Measurements from ENCODE around the gene VTI1A. TPM values are rescaled to one million over a fixed set of nuclear protein-coding genes. Genes with fewer than 3 reads are reported as not detected.

The VTI1A gene
- total RNA-seq, 4 donors from 2014 or later: 21.5 to 50.6 (median 37.5) TPM

GRCh38 chr10:112447620-112447928 is 559 bp downstream of the VTI1A start:
- no peaks in the 10 kb centered on the region for H3K27me3 ChIP-seq
- TF ChIP-seq POLR2A (IDR thresholded peaks at IDR 0.05) (no peak), CTCF (IDR thresholded peaks at IDR 0.05) (no peak)
- no peaks in the 10 kb centered on the region for H3K4me1 ChIP-seq
- H3K4me3 ChIP-seq: peak overlapping the region; percentile 55 to 99
- H3K36me3 ChIP-seq: no peaks in the 10 kb centered on the region
- no peak for DNase-seq
- peak overlapping the region; percentile 90 for H3K27ac ChIP-seq
- H3K9me3 ChIP-seq: no peaks in the 10 kb centered on the region
- intact Hi-C loops (cut with DNase I; ENCODE audit: low total_unique reads): no loop called here

GRCh38 chr10:112448888-112449287 is 1.9 kb downstream of the VTI1A start:
- Histone ChIP-seq H3K4me1 (no peaks in the 10 kb centered on the region), H3K27me3 (no peaks in the 10 kb centered on the region), H3K27ac (no peak overlapping the region), H3K9me3 (no peaks in the 10 kb centered on the region), H3K4me3 (no peak overlapping the region), H3K36me3 (no peaks in the 10 kb centered on the region)
- no peak for DNase-seq
- intact Hi-C loops (cut with DNase I; ENCODE audit: low total_unique reads): no loop called here
- TF ChIP-seq POLR2A (IDR thresholded peaks at IDR 0.05) (no peak), CTCF (IDR thresholded peaks at IDR 0.05) (no peak)

GRCh38 chr10:112454910-112455779 is 8.1 kb downstream of the VTI1A start:
- no peak overlapping the region for H3K27ac ChIP-seq
- DNase-seq: no peak
- H3K27me3 ChIP-seq: no peaks in the 10 kb centered on the region
- intact Hi-C loops (cut with DNase I; ENCODE audit: low total_unique reads): no loop called here
- H3K4me1 ChIP-seq: no peaks in the 10 kb centered on the region
- H3K9me3 ChIP-seq: no peaks in the 10 kb centered on the region
- TF ChIP-seq CTCF (IDR thresholded peaks at IDR 0.05) (no peak), POLR2A (IDR thresholded peaks at IDR 0.05) (no peak)
- H3K36me3 ChIP-seq: no peaks in the 10 kb centered on the region
- no peak overlapping the region for H3K4me3 ChIP-seq

GRCh38 chr10:112456533-112456932 is 9.5 kb downstream of the VTI1A start:
- intact Hi-C loops (cut with DNase I; ENCODE audit: low total_unique reads): no loop called here
- DNase-seq: no peak
- no peaks in the 10 kb centered on the region for H3K27me3 ChIP-seq
- no peaks in the 10 kb centered on the region for H3K36me3 ChIP-seq
- TF ChIP-seq CTCF (IDR thresholded peaks at IDR 0.05) (no peak), POLR2A (IDR thresholded peaks at IDR 0.05) (no peak)
- no peaks in the 10 kb centered on the region for H3K4me1 ChIP-seq
- no peaks in the 10 kb centered on the region for H3K9me3 ChIP-seq
- no peak overlapping the region for H3K4me3 ChIP-seq
- H3K27ac ChIP-seq: no peak overlapping the region

GRCh38 chr10:112460366-112460765 is 13.4 kb downstream of the VTI1A start:
- no peaks in the 10 kb centered on the region for H3K36me3 ChIP-seq
- DNase-seq: no peak
- no peak overlapping the region for H3K27ac ChIP-seq
- no peaks in the 10 kb centered on the region for H3K27me3 ChIP-seq
- H3K9me3 ChIP-seq: no peaks in the 10 kb centered on the region
- TF ChIP-seq POLR2A (IDR thresholded peaks at IDR 0.05) (no peak), CTCF (IDR thresholded peaks at IDR 0.05) (no peak)
- H3K4me3 ChIP-seq: no peak overlapping the region
- H3K4me1 ChIP-seq: no peaks in the 10 kb centered on the region
- intact Hi-C loops (cut with DNase I; ENCODE audit: low total_unique reads): no loop called here

Data from uterus (tissue), 4 donors.